GM23338 (cell line): ENCODE results near the gene SMIM28. TPM values are rescaled to one million over a fixed set of nuclear protein-coding genes. Genes with fewer than 3 reads are reported as not detected.

Experiments used
- ATAC-seq: fragments of 200-7000 bp; cut with Tn5 transposase; 3 replicates; pipeline ENCODE4 v1.9.1; 2020
- DNase-seq: peaks from one replicate; pipeline ENCODE4 v3.0.0-alpha.2; 2015; ENCODE audit warnings: low spot score
- H2AFZ ChIP-seq: fragments of 200-600 bp; sonication (generic); 2 replicates; pipeline ENCODE4 v1.8.0; 2016; ENCODE audit warnings: antibody characterized with exemption, mild to moderate bottlenecking, moderate library complexity
- H3F3A ChIP-seq: fragments of 200-600 bp; sonication (generic); replicated peaks from 2 replicates; pipeline ENCODE4 v1.8.0; 2017; ENCODE audit warnings: antibody characterized with exemption, mixed run types, low read depth
- H3K27ac ChIP-seq: fragments of 200-600 bp; sonication (generic); 2 replicates; pipeline ENCODE4 v1.6.1; 2016; ENCODE audit warnings: low read depth
- H3K27me3 ChIP-seq: fragments of 200-600 bp; sonication (generic); 2 replicates; pipeline ENCODE4 v1.8.0; 2016; ENCODE audit warnings: mild to moderate bottlenecking, mixed run types, moderate library complexity; ENCODE audit not compliant: insufficient read depth
- H3K36me3 ChIP-seq: fragments of 200-600 bp; sonication (generic); 2 replicates; pipeline ENCODE4 v1.8.0; 2016; ENCODE audit warnings: mild to moderate bottlenecking; ENCODE audit not compliant: insufficient read depth
- H3K4me1 ChIP-seq: fragments of 200-600 bp; sonication (generic); 2 replicates; pipeline ENCODE4 v1.8.0; 2016; ENCODE audit warnings: mild to moderate bottlenecking, moderate library complexity; ENCODE audit not compliant: insufficient read depth
- H3K4me2 ChIP-seq: fragments of 200-600 bp; sonication (generic); 2 replicates; pipeline ENCODE4 v1.7.1; 2017; ENCODE audit warnings: mixed run types
- H3K4me3 ChIP-seq: fragments of 200-600 bp; sonication (generic); 2 replicates; pipeline ENCODE4 v1.6.1; 2016; ENCODE audit warnings: mixed run types
- H3K79me2 ChIP-seq: fragments of 200-600 bp; sonication (generic); replicated peaks from 2 replicates; pipeline ENCODE4 v1.8.0; 2017; ENCODE audit warnings: mild to moderate bottlenecking; ENCODE audit not compliant: insufficient read depth
- H3K9me2 ChIP-seq: fragments of 200-600 bp; sonication (generic); 2 replicates; pipeline ENCODE4 v1.8.0; 2017; ENCODE audit not compliant: insufficient read depth
- H4K20me1 ChIP-seq: fragments of 200-600 bp; sonication (generic); replicated peaks from 2 replicates; pipeline ENCODE4 v1.8.0; 2017; ENCODE audit warnings: mild to moderate bottlenecking; ENCODE audit not compliant: insufficient read depth
- H3K27ac Mint-ChIP-seq: 2 replicates; pipeline ENCODE4 v1.8.0; 2020; ENCODE audit warnings: inconsistent platforms, mild to moderate bottlenecking, moderate library complexity, mixed read lengths
- H3K27me3 Mint-ChIP-seq: 3 replicates; pipeline ENCODE4 v1.8.0; 2022; ENCODE audit warnings: low read depth, mild to moderate bottlenecking, moderate library complexity, mixed read lengths, inconsistent platforms; ENCODE audit not compliant: insufficient read depth, poor library complexity
- H3K36me3 Mint-ChIP-seq: 3 replicates; pipeline ENCODE4 v1.8.0; 2021; ENCODE audit warnings: low read depth, mild to moderate bottlenecking, inconsistent platforms, moderate library complexity, mixed read lengths
- H3K4me1 Mint-ChIP-seq: 3 replicates; pipeline ENCODE4 v1.8.0; 2020; ENCODE audit warnings: mild to moderate bottlenecking, inconsistent platforms, mixed read lengths
- H3K4me3 Mint-ChIP-seq: 3 replicates; pipeline ENCODE4 v1.8.0; 2021; ENCODE audit warnings: moderate library complexity, mild to moderate bottlenecking, inconsistent platforms, mixed read lengths
- H3K9me3 Mint-ChIP-seq: 3 replicates; pipeline ENCODE4 v1.8.0; 2020; ENCODE audit warnings: moderate library complexity, mild to moderate bottlenecking, inconsistent platforms, mixed read lengths
- CTCF ChIP-seq, 2 experiments: fragments of 200-600 bp in 1 of 2; sonication (generic) in 1 of 2; conservative IDR thresholded peaks; 2 replicates each; pipeline versions ENCODE4 v1.5.1 to v1.6.1; 2016 to 2017; ENCODE audit warnings: antibody characterized with exemption in 2 of 2, low read depth in 2 of 2, mild to moderate bottlenecking in 2 of 2, moderate library complexity in 1 of 2
- ETS1 ChIP-seq: IDR thresholded peaks from 2 replicates; pipeline ENCODE4 v1.6.1; 2016; ENCODE audit warnings: antibody characterized with exemption
- EZH2 ChIP-seq: fragments of 200-600 bp; sonication (generic); IDR thresholded peaks from one replicate; pipeline ENCODE4 v1.8.0; 2017; ENCODE audit warnings: antibody characterized with exemption, mild to moderate bottlenecking, low read depth; ENCODE audit not compliant: unreplicated experiment
- EZH2phosphoT487 ChIP-seq: fragments of 200-600 bp; sonication (generic); IDR thresholded peaks from one replicate; pipeline ENCODE4 v1.8.1; 2018; ENCODE audit warnings: antibody characterized with exemption; ENCODE audit not compliant: unreplicated experiment
- JUNB ChIP-seq: IDR thresholded peaks from one replicate; pipeline ENCODE4 v1.6.1; 2016; ENCODE audit warnings: antibody characterized with exemption; ENCODE audit not compliant: unreplicated experiment
- NANOG ChIP-seq: IDR thresholded peaks from 2 replicates; pipeline ENCODE4 v1.6.1; 2016; ENCODE audit warnings: antibody characterized with exemption, borderline replicate concordance
- POLR2AphosphoS5 ChIP-seq: IDR thresholded peaks from 2 replicates; pipeline ENCODE4 v1.6.1; 2016; ENCODE audit warnings: antibody characterized with exemption, low read depth
- REST ChIP-seq: IDR thresholded peaks from one replicate; pipeline ENCODE4 v1.6.1; 2018; ENCODE audit warnings: antibody characterized with exemption; ENCODE audit not compliant: unreplicated experiment
- ZNF331 ChIP-seq: fragments of 250-450 bp; sonication (Bioruptor Pico); IDR thresholded peaks from 2 replicates; pipeline ENCODE4 v1.5.0; 2020; ENCODE audit warnings: low read depth, mild to moderate bottlenecking, moderate library complexity
- polyA plus RNA-seq: library from polyadenylated mRNA; unstranded; fragments of >200 nt; fragmentation: Nextera tagmentation; extraction: Ambion mirVana; gene quantifications from 2 replicates; pipeline ENCODE4 v1.2.1, GENCODE V29; 2016
- total RNA-seq: library from RNA; depleted of rRNA; stranded (reverse); fragments of >200 nt; shearing (Covaris generic); gene quantifications from 2 replicates; pipeline ENCODE4 v1.2.3, GENCODE V29; 2014

SMIM28 gene
- total and polyA plus RNA-seq, 2 experiments from 2014 or later = not detected

- no peak for TF ChIP-seq REST
- no peak for TF ChIP-seq NANOG
- no peak for TF ChIP-seq JUNB
These were observed 22.6 kb downstream of the SMIM28 start (continued) for GRCh38 chr6:138400326-138400725.

DNA sequence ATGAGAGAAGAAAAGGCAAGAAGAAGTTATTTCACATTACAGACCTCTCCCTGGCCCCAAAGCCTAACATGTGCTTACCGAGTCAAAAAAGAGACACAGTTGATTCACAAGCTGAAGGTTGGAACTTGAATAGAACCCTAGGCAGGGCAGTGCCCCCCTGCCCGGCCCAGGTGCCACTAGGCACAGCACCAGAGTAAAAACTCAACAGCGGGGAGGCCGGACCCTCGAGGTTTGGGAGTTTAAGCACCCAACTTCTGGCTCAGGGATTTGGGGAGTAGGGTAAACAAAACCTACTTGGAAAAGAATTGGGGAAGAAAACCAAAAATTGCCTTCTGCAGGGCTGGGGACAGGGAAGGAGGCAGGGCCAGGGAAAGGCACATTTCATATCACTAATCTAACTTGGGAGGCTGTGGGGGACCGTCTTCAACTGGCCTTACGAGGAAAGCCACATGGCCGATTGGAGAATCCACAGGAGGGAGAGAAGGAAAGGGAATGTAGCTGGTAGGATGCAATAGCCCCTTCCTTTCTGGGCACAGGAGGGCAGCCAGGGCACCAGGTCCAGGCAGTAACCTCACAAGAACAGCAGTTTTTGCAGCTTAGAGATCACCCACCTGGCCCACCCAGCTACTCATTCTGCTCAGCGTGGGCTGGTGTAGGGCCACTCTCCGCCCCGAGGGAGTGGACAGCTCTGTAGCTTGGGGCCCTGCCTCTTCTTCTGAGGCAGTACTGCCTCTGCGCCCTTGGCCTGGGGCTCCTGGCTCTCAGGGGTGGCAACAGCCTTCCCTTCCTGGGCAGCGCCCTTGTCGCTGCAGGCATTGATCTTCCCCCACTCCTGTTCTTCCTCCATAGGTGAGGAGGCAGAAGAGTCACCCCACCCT is 24.5 kb downstream of the SMIM28 start:
- Histone ChIP-seq H3K9me2 (no peaks in the 10 kb centered on the region), H3K79me2 (no peaks in the 10 kb centered on the region), H4K20me1 (no peaks in the 10 kb centered on the region), H3K27me3 (no peaks in the 10 kb centered on the region), H3K4me1 (no peaks in the 10 kb centered on the region; the same call in 1 of the 2 replicates), H3K36me3 (peaks cover 13% of the 10 kb centered on the region), H3F3A (no peaks in the 10 kb centered on the region; the same call in 1 of the 2 replicates), H2AFZ (peak overlapping the region; percentile 64; the same call in 1 of the 2 replicates), H3K4me3 (no peak overlapping the region), H3K27ac (no peak overlapping the region), H3K4me2 (no peak overlapping the region)
- DNase-seq (no peak), ATAC-seq (no peak)
- Mint-ChIP-seq H3K27ac (no peak overlapping the region), H3K9me3 (no peaks in the 10 kb centered on the region), H3K4me3 (no peak overlapping the region; the same call in 2 of the 3 replicates), H3K36me3 (peaks cover 19% of the 10 kb centered on the region), H3K4me1 (peaks cover 5% of the 10 kb centered on the region), H3K27me3 (peaks cover 6% of the 10 kb centered on the region)
- no peak for TF ChIP-seq ZNF331 (CRISPR knock-in tag)

DNA sequence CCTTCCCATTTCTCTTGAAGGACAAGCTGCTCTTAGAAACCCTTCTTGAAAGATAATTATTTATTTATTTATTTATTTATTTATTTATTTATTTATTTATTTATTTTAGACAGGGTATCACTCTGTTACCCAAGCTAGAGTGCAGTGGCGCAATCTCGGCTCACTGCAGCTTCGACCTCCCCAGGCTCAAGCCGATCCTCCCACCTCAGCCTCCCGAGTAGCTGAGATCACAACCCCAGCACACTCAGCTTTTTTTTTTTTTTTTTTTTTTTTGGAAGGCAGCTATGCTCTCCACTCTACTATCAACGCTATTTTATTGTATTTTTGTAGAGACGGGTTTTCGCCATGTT is 25.1 kb downstream of the SMIM28 start:
- DNase-seq (no peak), ATAC-seq (no peak)
- peak overlapping the region; percentile 98 for H3K4me2 ChIP-seq
- peaks cover 17% of the 10 kb centered on the region for H3K36me3 ChIP-seq
- H3K4me1 ChIP-seq = no peaks in the 10 kb centered on the region; the same call in 1 of the 2 replicates
- no peaks in the 10 kb centered on the region; the same call in 1 of the 2 replicates for H3F3A ChIP-seq
- no peak overlapping the region for H3K27ac ChIP-seq
- H4K20me1 ChIP-seq = no peaks in the 10 kb centered on the region
- peak overlapping the region; percentile 94; the same call in 1 of the 2 replicates for H2AFZ ChIP-seq
- Mint-ChIP-seq H3K4me3 (peak overlapping the region; percentile 82), H3K9me3 (no peaks in the 10 kb centered on the region), H3K27me3 (peaks cover 6% of the 10 kb centered on the region), H3K27ac (no peak overlapping the region), H3K4me1 (peaks cover 5% of the 10 kb centered on the region), H3K36me3 (peaks cover 25% of the 10 kb centered on the region)
- H3K79me2 ChIP-seq = no peaks in the 10 kb centered on the region
- no peaks in the 10 kb centered on the region for H3K27me3 ChIP-seq
- H3K4me3 ChIP-seq = peak overlapping the region; percentile 97
- H3K9me2 ChIP-seq = no peaks in the 10 kb centered on the region
- no peak for TF ChIP-seq POLR2AphosphoS5
- no peak for TF ChIP-seq EZH2phosphoT487
- no peak for TF ChIP-seq ETS1
- TF ChIP-seq REST = no peak
- no peak for TF ChIP-seq CTCF (conservative IDR thresholded peaks at IDR 0.05; ENCODE audit: low read depth in 2 of 2)
- TF ChIP-seq NANOG = no peak
- no peak for TF ChIP-seq EZH2
